ENCODE measurements around the gene AKNA. TPM values are rescaled to one million over a fixed set of nuclear protein-coding genes. Genes with fewer than 3 reads are reported as not detected.

Gene AKNA
- total RNA-seq, 1 donor from 2014 or later, result 11.4 TPM

DNA sequence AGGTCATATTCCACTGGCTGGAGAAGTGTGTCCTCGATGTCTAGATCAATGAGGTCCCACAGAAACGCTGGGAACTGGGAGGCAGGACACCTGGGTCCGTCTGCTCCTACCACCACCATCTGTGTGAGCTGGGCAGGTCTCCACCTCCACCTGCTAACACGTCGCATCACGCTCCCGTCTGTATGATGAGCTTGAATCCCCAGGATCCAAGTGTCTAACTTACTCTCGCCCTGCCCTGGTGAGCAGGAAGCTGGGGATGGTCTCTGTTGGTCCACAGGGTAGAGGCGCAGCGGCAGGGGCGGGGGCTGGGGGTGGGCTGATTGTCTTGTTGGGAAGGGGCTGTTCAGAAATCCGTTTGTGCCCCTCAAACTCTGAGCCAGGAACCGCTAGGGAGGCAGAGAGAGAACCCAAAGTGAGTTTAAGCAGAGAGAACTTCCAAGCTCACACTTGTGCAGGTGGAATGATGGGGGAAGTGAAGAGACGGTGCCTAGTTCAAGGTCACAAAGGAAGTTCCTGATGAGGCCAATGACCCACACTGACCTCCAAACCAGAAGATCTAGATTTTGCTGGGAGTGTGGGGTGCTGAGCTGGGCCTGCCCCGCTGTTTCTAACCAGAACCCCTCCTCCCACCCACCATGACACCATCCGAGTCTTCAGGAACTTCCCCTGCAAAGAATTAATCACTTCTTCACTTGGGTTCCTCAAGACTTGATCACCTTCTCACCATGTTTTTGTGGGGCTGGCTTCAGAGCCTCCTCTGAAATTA, 37.0 kb downstream of the AKNA start:
- H3K79me2 ChIP-seq (ENCODE audit: low read depth), result no peaks in the 10 kb centered on the region
- Mint-ChIP-seq H3K27me3 (ENCODE audit: insufficient read depth, low read depth) (peaks cover 4% of the 10 kb centered on the region), H3K9me3 (no peaks in the 10 kb centered on the region), H3K4me1 (peaks cover 22% of the 10 kb centered on the region), H3K36me3 (peaks cover 16% of the 10 kb centered on the region), H3K4me3 (no peak overlapping the region), H3K27ac (no peak overlapping the region)
- no peak overlapping the region for H3K27ac ChIP-seq
- H3K9me3 ChIP-seq (ENCODE audit: low read depth), result no peaks in the 10 kb centered on the region
- H3K36me3 ChIP-seq, result no peaks in the 10 kb centered on the region
- no peak overlapping the region for H2AFZ ChIP-seq (replicated peaks)
- no peaks in the 10 kb centered on the region for H3K27me3 ChIP-seq
- no peak for DNase-seq (ENCODE audit: low spot score)
- H3K4me1 ChIP-seq, result peaks cover 10% of the 10 kb centered on the region
- no peak overlapping the region for H3K4me3 ChIP-seq
- H3F3A ChIP-seq (ENCODE audit: low read depth), result no peaks in the 10 kb centered on the region
- H3K9ac ChIP-seq, result no peak overlapping the region
- H3K4me2 ChIP-seq, result no peak overlapping the region
- TF ChIP-seq EZH2 (IDR thresholded peaks at IDR 0.05) (no peak), EZH2phosphoT487 (IDR thresholded peaks at IDR 0.05) (no peak)
- TF ChIP-seq, protein P1, sequence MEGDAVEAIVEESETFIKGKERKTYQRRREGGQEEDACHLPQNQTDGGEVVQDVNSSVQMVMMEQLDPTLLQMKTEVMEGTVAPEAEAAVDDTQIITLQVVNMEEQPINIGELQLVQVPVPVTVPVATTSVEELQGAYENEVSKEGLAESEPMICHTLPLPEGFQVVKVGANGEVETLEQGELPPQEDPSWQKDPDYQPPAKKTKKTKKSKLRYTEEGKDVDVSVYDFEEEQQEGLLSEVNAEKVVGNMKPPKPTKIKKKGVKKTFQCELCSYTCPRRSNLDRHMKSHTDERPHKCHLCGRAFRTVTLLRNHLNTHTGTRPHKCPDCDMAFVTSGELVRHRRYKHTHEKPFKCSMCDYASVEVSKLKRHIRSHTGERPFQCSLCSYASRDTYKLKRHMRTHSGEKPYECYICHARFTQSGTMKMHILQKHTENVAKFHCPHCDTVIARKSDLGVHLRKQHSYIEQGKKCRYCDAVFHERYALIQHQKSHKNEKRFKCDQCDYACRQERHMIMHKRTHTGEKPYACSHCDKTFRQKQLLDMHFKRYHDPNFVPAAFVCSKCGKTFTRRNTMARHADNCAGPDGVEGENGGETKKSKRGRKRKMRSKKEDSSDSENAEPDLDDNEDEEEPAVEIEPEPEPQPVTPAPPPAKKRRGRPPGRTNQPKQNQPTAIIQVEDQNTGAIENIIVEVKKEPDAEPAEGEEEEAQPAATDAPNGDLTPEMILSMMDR (IDR thresholded peaks at IDR 0.05), result no peak
- no peaks in the 10 kb centered on the region for H4K20me1 ChIP-seq (ENCODE audit: low read depth)

DNA sequence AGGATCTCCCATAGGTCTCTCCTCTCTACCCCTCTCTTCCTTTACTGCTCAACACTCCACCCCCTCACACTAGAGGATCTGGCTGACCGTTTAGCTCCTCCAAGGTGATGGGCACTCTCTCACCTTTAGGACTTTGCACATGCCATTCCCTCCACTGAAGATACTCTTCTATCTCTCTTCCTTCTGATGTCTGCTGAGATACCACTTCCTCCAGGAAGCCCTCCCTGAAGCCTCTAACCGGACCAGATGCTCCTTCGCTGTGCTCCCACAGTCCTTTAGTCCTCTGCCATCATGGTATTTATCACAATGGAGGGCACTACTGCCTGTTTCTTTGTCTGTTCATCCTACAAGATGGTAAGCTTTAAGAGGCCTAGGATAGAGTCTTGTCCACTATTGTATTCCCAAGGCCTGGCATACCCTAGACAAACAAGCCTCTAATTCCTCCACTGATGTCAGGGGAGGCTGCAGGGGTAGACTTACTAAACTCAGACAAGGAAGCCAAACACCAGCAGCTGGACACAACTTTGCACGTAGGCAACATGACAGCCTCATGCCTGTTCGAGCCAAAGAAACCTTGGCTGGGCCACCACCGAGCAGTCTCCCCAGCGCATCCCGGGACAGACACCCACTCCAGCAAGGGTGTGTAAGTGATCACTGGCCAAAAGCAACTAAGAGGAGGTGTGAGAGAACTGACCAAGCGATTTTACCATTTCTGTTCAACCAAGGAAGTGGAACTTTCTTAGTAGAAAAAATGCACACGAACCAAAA, 37.9 kb downstream of the AKNA start:
- H3K36me3 Mint-ChIP-seq, result peaks cover 16% of the 10 kb centered on the region
- no peaks in the 10 kb centered on the region for H3K9me3 Mint-ChIP-seq
- Histone ChIP-seq H3K4me3 (no peak overlapping the region), H3K27ac (no peak overlapping the region), H3K4me1 (peaks cover 10% of the 10 kb centered on the region), H3K4me2 (no peak overlapping the region), H3K79me2 (ENCODE audit: low read depth) (no peaks in the 10 kb centered on the region), H4K20me1 (ENCODE audit: low read depth) (no peaks in the 10 kb centered on the region), H3K9ac (no peak overlapping the region), H3K27me3 (no peaks in the 10 kb centered on the region), H3K9me3 (ENCODE audit: low read depth) (no peaks in the 10 kb centered on the region), H2AFZ (replicated peaks) (no peak overlapping the region), H3K36me3 (no peaks in the 10 kb centered on the region), H3F3A (ENCODE audit: low read depth) (no peaks in the 10 kb centered on the region)
- no peak overlapping the region for H3K27ac Mint-ChIP-seq
- peaks cover 22% of the 10 kb centered on the region for H3K4me1 Mint-ChIP-seq
- H3K27me3 Mint-ChIP-seq (ENCODE audit: insufficient read depth, low read depth), result peaks cover 4% of the 10 kb centered on the region
- no peak for DNase-seq (ENCODE audit: low spot score)
- no peak for TF ChIP-seq EZH2 (IDR thresholded peaks at IDR 0.05)
- H3K4me3 Mint-ChIP-seq, result peak overlapping the region; percentile 9

DNA sequence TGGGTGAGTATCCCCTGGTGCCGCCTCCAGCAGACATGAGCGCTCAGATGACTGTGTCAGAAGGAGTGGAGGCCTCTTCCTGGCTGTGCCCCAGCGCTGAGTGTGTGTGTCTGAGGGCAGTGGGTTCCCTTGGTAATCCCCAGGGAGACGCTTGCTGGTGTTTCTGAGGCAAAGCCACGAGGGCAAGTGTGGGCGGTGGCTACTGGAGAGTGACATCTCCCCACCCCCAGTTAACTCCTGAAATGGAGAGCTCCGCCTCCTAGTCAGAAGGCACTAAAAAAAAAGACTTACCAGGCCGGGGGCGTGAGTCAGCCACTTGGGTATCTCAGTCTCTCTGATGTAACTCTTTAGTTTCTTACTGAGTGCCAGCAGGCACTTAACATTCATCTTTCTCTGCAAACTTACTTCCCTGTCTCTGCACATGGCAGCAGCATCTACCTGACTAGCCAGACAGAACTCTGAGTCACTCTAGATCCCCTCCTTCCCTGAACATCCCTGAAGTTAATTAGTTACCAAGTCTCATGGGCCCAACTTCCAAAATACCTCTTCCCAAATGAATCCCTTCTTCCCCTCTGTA, 38.8 kb downstream of the AKNA start:
- Histone ChIP-seq H3K36me3 (no peaks in the 10 kb centered on the region), H3K4me3 (no peak overlapping the region)

More for the DNA sequence above, 38.8 kb downstream of the AKNA start:
- Histone ChIP-seq H3K27me3 (no peaks in the 10 kb centered on the region), H4K20me1 (ENCODE audit: low read depth) (no peaks in the 10 kb centered on the region), H3K27ac (no peak overlapping the region), H3K4me2 (peak overlapping the region; percentile 8), H3K9ac (no peak overlapping the region), H3K79me2 (ENCODE audit: low read depth) (no peaks in the 10 kb centered on the region), H3F3A (ENCODE audit: low read depth) (no peaks in the 10 kb centered on the region), H2AFZ (replicated peaks) (no peak overlapping the region), H3K9me3 (ENCODE audit: low read depth) (no peaks in the 10 kb centered on the region), H3K4me1 (peaks cover 10% of the 10 kb centered on the region)
- peak; percentile 78 for DNase-seq (ENCODE audit: low spot score)
- no peak for TF ChIP-seq EZH2 (IDR thresholded peaks at IDR 0.05)
- TF ChIP-seq, protein P1 (IDR thresholded peaks at IDR 0.05), result no peak
- TF ChIP-seq EZH2phosphoT487 (IDR thresholded peaks at IDR 0.05), result no peak
- peaks cover 22% of the 10 kb centered on the region for H3K4me1 Mint-ChIP-seq
- peak overlapping the region; percentile 91 for H3K27ac Mint-ChIP-seq
- H3K27me3 Mint-ChIP-seq (ENCODE audit: insufficient read depth, low read depth), result peaks cover 4% of the 10 kb centered on the region
- peaks cover 16% of the 10 kb centered on the region for H3K36me3 Mint-ChIP-seq
- no peaks in the 10 kb centered on the region for H3K9me3 Mint-ChIP-seq
- no peak overlapping the region for H3K4me3 Mint-ChIP-seq
